GM21723 (cell line): ENCODE data around the gene TSHZ2.

Experiments
- ATAC-seq: cut with Tn5 transposase; IDR thresholded peaks from one replicate; pipeline ENCODE4 v1.9.1; 2021; ENCODE audit warnings: mild to moderate bottlenecking, moderate library complexity; ENCODE audit not compliant: unreplicated experiment

TSHZ2 gene

DNA sequence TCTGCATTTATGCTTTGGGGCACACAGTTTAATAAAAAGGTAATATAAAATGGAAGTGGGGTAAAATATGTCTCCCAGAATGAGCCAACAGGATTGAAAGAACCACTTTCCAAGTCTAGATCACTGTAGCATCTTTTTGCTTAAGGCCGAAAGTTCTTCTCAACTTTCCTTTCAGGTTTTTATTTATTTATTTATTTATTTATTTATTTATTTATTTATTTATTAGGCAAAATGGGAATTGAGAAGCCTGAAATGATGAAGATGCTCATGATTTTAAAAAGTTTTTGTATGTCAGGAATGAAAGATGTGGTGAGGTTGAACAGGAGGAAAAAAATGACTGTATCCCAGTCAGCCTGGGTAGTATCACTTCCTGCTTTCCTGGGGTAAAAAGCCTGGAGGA lies 24.0 kb downstream of the TSHZ2 start:
- no peak for ATAC-seq

GRCh38 chr20:52996658-52997057 lies 24.5 kb downstream of the TSHZ2 start:
- no peak for ATAC-seq

- no peak for ATAC-seq
Observed at GRCh38 chr20:52998268-52998667, 26.1 kb downstream of the TSHZ2 start.

DNA sequence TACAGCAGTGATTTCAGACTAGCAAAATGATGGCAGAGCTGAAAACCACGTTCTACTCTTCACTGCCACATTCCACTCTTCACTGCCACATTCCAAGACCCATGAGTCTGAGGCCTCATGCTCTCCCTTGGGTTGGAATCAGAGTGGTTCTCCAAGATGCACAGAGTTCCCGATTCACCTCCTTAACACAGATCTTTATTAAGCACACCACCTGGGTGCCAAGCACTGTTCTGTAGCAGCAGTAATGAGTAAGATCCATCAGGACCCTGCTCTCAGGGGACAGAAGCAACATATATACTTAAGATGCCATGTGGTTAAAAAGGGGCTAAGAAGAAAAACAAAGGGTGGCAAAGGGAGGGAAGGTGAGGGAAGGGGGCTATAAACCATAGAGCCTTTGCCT lies 26.9 kb downstream of the TSHZ2 start:
- ATAC-seq: no peak

GRCh38 chr20:53001498-53002301 lies 29.5 kb downstream of the TSHZ2 start:
- ATAC-seq: peak; percentile 85

GRCh38 chr20:53002786-53003185 lies 30.6 kb downstream of the TSHZ2 start:
- ATAC-seq: no peak

GRCh38 chr20:53003420-53004154 lies 31.4 kb downstream of the TSHZ2 start:
- ATAC-seq: no peak

DNA sequence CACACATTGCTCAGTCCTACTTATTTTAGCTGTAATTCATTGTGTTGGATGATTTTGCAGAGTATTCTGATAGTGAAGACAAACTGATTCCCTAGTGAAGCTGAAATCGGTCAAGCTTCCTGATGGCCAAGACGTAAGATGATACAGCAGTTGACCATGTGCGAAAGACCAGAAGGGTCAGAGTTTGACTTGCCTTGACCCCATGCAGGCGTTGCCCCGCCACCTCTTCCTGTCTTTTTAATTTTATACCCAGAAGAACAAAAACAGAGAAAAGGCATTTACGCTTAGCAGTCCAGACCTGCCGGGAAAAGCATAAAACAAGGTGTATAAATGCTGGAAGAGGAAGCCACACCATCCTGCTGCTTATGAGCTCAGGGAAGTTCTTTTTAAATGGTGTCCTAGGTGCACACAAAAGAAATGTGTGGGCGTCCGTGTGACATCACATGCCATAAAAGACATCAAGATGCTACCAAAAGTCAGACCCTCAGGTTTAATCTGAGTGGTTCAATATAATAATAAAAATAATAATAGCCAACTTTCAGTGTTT lies 32.2 kb downstream of the TSHZ2 start:
- no peak for ATAC-seq

GRCh38 chr20:53009979-53010735 lies 38.0 kb downstream of the TSHZ2 start:
- no peak for ATAC-seq

- no peak for ATAC-seq
Observed at GRCh38 chr20:53011640-53012039, 39.5 kb downstream of the TSHZ2 start.

GRCh38 chr20:53013183-53013582 lies 41.0 kb downstream of the TSHZ2 start:
- no peak for ATAC-seq

DNA sequence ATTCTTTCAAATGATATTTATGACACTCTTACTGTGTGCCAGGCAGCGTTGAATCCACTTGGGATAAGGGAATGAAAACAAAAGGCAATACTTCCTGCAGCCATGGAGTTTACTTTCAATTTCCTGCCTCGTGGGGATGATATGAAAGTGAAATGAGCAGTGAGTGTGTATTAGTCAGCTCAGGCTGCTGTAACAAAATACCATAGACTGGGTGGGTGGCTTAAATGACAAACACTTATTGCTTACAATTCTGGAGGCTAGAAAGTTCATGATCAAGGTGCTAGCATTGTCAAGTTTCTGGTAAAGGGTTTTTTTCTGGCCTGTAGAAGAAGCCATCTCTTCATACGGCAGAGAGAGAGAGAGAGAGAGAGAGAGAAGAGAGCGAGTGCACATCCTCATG lies 41.7 kb downstream of the TSHZ2 start:
- ATAC-seq: no peak

GRCh38 chr20:53016071-53016470 lies 43.9 kb downstream of the TSHZ2 start:
- ATAC-seq: no peak

GRCh38 chr20:53016534-53017042 lies 44.4 kb downstream of the TSHZ2 start:
- no peak for ATAC-seq

- no peak for ATAC-seq
Observed at GRCh38 chr20:53017206-53017605, 45.0 kb downstream of the TSHZ2 start.

DNA sequence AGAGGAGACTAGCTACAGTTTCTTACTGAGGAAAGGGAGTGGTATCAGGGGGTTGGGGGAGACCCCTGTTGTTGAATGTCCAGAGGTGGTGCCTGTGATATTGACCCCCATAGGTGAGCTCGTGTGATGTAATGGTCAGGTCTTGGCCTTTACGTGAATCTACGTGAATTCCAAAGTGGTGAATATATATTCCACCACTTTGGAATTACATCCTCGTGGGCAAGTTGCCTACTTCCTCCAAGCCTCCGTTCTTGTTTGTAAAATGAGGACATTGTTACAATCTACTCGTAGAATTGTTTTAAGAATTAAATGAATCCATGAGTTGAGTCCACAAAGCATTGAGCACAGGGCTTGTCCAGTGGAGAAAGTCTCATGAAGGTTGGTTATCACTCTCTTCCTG lies 47.3 kb downstream of the TSHZ2 start:
- ATAC-seq: no peak

- no peak for ATAC-seq
Observed at GRCh38 chr20:53020376-53020775, 48.2 kb downstream of the TSHZ2 start.

GRCh38 chr20:53020834-53021233 lies 48.7 kb downstream of the TSHZ2 start:
- ATAC-seq: no peak

DNA sequence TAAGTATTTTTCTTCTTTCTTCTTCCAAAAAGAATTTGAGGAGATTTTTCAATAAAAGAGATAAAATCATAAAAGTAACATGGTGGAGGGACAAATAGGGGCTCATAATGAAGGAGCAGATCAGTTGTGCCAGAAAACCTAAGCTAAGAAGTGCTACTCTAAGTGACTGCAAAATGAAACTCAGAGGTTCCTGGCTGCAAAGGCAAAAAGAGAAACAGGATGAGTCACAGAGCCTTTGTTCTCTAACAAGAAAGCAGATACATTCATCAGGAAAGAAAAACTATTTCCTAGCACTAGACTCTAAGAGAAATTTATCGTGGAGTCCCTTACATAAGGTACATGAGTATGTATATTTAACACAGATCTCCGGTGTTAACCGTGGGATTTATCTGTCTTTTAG lies 49.8 kb downstream of the TSHZ2 start:
- ATAC-seq: no peak

GRCh38 chr20:53023732-53024520 lies 51.8 kb downstream of the TSHZ2 start:
- no peak for ATAC-seq
